GM06990 (cell line): ENCODE data around the gene GGACT.
A peak's percentile ranks its signal among the peaks of the same experiment; 100 is the strongest.

Experiments
- DNase-seq: peaks from one replicate; pipeline ENCODE4 v3.0.0-alpha.2; 2011; ENCODE audit not compliant: insufficient read length; ENCODE audit errors: extremely low read depth
- H3K27me3 ChIP-seq: replicated peaks from 2 replicates; pipeline ENCODE4 v1.6.0; 2011; ENCODE audit warnings: low read length; ENCODE audit not compliant: control insufficient read depth, insufficient read depth
- H3K36me3 ChIP-seq: 2 replicates; pipeline ENCODE4 v1.5.1; 2011; ENCODE audit warnings: low read length; ENCODE audit not compliant: control insufficient read depth, insufficient read depth
- H3K4me3 ChIP-seq: replicated peaks from 2 replicates; pipeline ENCODE4 v1.5.1; 2011; ENCODE audit warnings: low read depth, mild to moderate bottlenecking, control low read depth, low read length
- TF ChIP-seq, protein P1 (sequence below): IDR thresholded peaks from 2 replicates; pipeline ENCODE4 v1.5.1; 2011; ENCODE audit warnings: low read length, control low read depth, mild to moderate bottlenecking, inconsistent platforms; ENCODE audit not compliant: insufficient read depth, poor library complexity, severe bottlenecking

Gene GGACT

DNA sequence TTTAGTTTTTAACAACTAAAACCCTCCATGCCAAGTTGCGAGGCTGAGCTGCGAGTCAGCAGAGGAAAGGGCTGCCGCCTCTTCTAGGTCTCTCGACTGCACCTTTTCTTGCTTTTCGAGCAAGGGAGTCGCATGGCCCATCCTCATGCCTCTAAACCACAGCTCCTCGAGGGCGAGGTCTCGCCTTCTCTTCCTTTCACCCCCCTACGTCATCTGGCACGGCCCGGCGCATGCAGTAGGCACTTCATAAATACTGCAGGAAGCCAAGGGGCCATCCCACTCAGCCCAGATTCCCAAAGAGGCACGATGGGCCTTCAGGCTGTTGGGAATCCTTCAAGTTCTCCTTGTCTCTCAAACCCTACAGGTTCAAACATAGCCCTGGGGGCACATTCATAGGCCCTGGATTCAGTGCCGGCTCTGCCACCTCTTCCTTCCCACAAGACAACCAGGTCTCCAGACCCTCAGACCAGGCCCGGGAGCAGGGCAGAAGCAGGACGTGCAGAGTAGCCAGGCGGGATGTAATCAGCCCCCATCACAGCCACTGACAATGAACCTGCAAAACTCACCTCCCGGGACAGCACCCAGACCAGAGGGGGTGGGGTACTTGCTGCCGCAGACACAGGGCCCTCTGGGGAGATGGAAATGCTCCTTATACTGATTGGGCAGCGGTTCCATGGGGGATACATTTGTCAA is 41.7 kb downstream of the GGACT start:
- H3K36me3 ChIP-seq: no peaks in the 10 kb centered on the region
- no peak overlapping the region for H3K4me3 ChIP-seq
- H3K27me3 ChIP-seq: no peaks in the 10 kb centered on the region
- TF ChIP-seq, protein P1, sequence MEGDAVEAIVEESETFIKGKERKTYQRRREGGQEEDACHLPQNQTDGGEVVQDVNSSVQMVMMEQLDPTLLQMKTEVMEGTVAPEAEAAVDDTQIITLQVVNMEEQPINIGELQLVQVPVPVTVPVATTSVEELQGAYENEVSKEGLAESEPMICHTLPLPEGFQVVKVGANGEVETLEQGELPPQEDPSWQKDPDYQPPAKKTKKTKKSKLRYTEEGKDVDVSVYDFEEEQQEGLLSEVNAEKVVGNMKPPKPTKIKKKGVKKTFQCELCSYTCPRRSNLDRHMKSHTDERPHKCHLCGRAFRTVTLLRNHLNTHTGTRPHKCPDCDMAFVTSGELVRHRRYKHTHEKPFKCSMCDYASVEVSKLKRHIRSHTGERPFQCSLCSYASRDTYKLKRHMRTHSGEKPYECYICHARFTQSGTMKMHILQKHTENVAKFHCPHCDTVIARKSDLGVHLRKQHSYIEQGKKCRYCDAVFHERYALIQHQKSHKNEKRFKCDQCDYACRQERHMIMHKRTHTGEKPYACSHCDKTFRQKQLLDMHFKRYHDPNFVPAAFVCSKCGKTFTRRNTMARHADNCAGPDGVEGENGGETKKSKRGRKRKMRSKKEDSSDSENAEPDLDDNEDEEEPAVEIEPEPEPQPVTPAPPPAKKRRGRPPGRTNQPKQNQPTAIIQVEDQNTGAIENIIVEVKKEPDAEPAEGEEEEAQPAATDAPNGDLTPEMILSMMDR: no peak
- no peak for DNase-seq

DNA sequence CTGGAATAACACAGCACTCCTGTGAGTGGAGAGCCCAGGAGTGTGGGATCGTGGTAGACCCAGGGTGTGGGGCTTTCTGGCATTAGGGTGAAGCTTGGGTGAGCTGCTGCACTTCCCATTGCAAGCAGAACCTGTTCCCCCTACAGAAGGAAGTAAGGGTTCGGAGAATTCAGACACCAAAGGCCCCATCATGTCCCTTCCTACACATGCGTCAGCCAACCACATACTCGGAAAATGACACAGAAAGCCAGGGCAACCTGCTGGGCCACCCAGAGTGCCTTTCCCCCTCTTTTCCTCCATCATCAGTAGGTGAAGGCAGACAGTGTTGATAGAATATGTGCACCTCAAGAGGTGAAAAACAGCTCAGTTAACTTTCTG is 42.9 kb downstream of the GGACT start:
- TF ChIP-seq, protein P1: no peak
- DNase-seq: no peak
- H3K36me3 ChIP-seq: no peaks in the 10 kb centered on the region

DNA sequence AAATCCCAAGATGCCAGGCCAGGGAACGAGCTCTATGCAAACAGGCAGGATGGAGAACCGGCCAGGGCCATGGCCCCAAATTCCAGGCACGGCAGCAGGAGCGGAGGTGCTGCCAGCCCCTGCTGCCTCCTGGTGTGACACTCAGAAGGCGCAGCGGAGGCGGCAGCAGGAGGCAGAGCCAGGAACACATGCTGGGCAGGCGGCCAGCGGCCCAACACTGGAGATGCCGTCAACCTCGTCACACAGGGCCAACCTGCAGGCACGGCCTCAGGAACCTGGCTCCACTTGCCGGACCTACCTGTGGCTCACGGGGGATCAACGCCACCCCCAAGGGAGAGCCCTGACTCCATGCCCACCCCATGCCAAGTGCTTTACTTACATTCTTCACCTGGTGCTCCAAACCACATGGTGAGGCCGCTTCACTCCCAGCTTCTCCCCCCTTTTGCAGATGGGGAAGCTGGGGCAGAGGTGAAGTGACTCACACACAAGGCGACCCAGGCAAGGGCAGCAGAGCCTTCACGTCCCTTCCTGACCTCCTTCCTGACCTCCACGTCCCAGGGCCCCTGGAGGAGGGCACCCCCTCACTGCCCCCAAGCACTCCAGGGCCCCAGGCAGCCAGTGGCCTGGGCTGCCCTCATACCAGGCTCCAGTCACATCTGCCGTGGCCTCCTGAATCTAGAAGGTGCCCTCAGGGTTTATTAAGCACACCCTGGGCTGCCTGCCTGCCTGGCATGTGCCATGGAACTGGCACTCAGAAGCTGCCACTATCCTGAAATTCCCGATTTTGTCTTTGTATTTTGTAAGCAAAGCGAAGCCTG is 43.5 kb downstream of the GGACT start:
- no peak for DNase-seq
- TF ChIP-seq, protein P1: no peak

More for the DNA sequence above, 42.9 kb downstream of the GGACT start:
- Histone ChIP-seq H3K27me3 (no peaks in the 10 kb centered on the region), H3K4me3 (no peak overlapping the region)

DNA sequence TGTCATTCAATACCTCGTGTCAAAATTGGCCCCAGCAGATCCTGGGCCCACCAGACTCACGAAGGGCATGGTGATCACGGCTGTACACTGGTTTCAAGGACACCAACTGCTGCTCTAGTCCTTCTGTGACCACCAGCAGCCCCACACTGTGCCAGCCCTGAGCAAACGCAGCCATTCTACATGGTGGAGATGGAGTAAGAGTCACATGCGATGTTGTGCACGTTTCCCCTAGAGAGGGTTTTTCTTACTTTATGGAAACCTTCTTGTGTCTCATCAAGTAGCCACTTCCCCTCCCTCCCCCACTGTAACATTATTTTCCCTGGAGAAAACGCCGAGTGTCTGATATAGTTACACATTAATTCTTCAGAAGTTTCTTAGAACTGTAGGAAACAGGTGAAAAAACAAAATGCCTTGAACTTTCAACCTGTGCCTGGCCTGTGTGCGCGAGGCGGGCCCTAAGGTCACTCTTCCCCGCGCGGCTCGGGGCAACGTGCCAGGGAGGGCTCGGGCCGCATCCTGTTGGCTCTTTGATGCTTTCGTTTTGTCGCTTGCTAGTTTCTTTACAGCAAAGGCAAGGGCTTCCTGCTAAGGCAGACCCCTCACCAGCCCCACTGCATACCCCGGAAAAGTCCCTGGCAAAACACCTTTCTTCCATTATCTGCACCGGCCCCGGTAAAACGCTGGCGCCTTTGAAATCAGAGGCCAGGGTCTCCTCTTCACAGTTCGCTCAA is 44.6 kb downstream of the GGACT start:
- TF ChIP-seq, protein P1: no peak
- no peak for DNase-seq
- H3K36me3 ChIP-seq: no peaks in the 10 kb centered on the region
- no peak overlapping the region for H3K4me3 ChIP-seq
- H3K27me3 ChIP-seq: no peaks in the 10 kb centered on the region

More for the DNA sequence above, 43.5 kb downstream of the GGACT start:
- no peaks in the 10 kb centered on the region for H3K36me3 ChIP-seq
- no peaks in the 10 kb centered on the region for H3K27me3 ChIP-seq
- H3K4me3 ChIP-seq: no peak overlapping the region

DNA sequence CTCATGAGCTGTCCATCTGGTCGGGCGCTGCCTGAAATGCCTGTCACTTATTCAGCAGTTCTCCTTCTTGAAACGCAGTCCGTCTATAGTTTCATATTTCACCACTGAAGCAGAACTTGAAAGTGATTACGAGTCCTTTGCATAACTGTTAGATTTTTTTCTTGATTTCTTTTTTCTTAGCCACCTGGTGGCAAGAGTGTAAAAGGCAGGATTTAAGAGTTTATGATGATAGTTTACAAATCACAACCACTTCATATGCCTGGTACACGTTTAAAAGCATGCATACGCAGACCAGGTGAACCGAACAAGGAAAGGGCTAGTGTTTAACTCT is 45.8 kb downstream of the GGACT start:
- TF ChIP-seq, protein P1: peak; percentile 54
- H3K4me3 ChIP-seq: no peak overlapping the region
- no peaks in the 10 kb centered on the region for H3K36me3 ChIP-seq
- H3K27me3 ChIP-seq: no peaks in the 10 kb centered on the region
- peak; percentile 41 for DNase-seq
